GM21825 (cell line): ENCODE results near the gene DDI1.

Source experiments
- ATAC-seq: cut with Tn5 transposase; IDR thresholded peaks from one replicate; pipeline ENCODE4 v1.9.1; 2021; ENCODE audit warnings: mild to moderate bottlenecking, moderate library complexity; ENCODE audit not compliant: unreplicated experiment

DDI1 gene

DNA sequence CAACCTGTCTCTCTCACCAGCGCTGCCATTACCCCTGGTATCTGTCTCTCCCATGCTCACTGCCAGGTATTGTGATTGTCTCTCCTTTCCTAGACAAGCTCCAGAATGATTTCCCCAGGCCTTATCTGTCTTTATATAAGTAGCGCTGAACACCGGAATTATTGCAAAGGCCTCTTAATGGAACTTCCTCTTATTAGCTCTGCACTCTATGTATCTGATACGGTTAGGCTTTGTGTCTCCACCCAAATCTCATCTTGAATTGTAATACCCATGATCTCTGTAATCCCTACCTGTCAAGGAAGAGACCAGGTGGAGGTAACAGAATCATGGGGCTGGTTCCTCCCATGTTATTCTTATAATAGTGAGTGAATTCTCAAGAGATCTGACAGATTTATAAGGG is 39.3 kb downstream of the DDI1 start:
- ATAC-seq = no peak

GRCh38 chr11:104076455-104076854 is 40.0 kb downstream of the DDI1 start:
- ATAC-seq = no peak

DNA sequence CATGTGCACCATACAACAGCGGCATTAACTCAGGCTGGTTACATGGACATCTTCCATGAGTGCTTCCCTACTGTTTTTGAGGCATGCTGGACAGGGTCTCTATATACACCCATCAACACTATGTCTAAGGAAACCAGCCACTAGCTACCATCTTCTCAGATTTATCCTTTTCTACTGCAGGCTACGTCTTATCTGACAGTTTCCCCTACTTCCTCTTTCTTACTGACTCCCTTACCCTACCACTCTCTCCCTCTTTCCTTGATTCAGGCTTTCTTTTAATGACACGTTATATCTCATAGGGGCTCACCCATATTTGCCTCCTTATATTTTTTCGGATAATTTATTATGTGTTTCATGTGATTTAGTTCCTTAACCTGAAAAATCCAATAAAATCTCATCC is 41.8 kb downstream of the DDI1 start:
- ATAC-seq = no peak

- no peak for ATAC-seq
Measured at GRCh38 chr11:104078995-104079394, 42.6 kb downstream of the DDI1 start.

DNA sequence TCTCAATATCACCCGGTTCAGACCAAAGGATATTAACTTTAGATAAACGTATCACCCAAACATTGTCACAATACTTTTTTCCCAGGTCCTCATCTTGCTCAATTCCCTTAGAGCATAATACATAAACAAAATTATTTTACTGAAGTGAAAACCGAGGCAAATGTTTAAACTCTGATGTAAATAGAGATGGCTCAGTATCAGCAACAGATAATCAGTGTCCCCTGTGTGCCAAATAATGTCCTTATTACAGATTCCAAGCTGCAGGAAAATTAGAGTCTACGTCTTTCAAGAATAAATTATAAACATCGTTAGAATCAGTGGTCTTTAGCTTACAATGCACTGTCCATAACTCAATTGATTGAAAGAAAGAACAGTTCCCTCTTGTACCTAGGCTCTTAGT is 50.2 kb downstream of the DDI1 start:
- no peak for ATAC-seq
